Chondrocyte (in vitro differentiated cells): Measurements from ENCODE around the gene TET2. TPM values are rescaled to one million over a fixed set of nuclear protein-coding genes. Genes with fewer than 3 reads are reported as not detected.
"Not testable (repeated sequence)": the region's sequence is repeated elsewhere in the genome, so short reads cannot be mapped to it uniquely, and the experiment has no call there.

Source experiments
- DNase-seq: peaks from one replicate; pipeline ENCODE4 v3.0.0; 2021; ENCODE audit warnings: mixed read lengths, low spot score
- H3K27ac Mint-ChIP-seq: one replicate; pipeline ENCODE4 v1.8.0; 2021; ENCODE audit warnings: mild to moderate bottlenecking, moderate library complexity, mixed read lengths; ENCODE audit not compliant: unreplicated experiment
- H3K27me3 Mint-ChIP-seq: 2 replicates; pipeline ENCODE4 v1.8.0; 2021; ENCODE audit warnings: low read depth, mixed read lengths
- H3K36me3 Mint-ChIP-seq: 2 replicates; pipeline ENCODE4 v1.8.0; 2021; ENCODE audit warnings: low read depth, mixed read lengths
- H3K4me1 Mint-ChIP-seq: 2 replicates; pipeline ENCODE4 v1.8.0; 2021; ENCODE audit warnings: low read depth, mild to moderate bottlenecking, mixed read lengths
- H3K4me3 Mint-ChIP-seq: one replicate; pipeline ENCODE4 v1.8.0; 2021; ENCODE audit warnings: mild to moderate bottlenecking, moderate library complexity, mixed read lengths; ENCODE audit not compliant: unreplicated experiment
- H3K9me3 Mint-ChIP-seq: 2 replicates; pipeline ENCODE4 v1.8.0; 2021; ENCODE audit warnings: low read depth, mixed read lengths
- CTCF ChIP-seq: fragments of 200-600 bp; sonication (generic); IDR thresholded peaks from 2 replicates; pipeline ENCODE4 v1.5.0; 2021; ENCODE audit warnings: antibody characterized with exemption, mild to moderate bottlenecking, moderate library complexity
- total RNA-seq: library from RNA; stranded (reverse); gene quantifications from 3 replicates; pipeline ENCODE4 v1.2.1, GENCODE V29; 2021

The TET2 gene
- total RNA-seq, 1 donor from 2014 or later: 19.6 TPM

GRCh38 chr4:105291925-105292324, 145.2 kb downstream of the TET2 start:
- Mint-ChIP-seq H3K27me3 (no peaks in the 10 kb centered on the region), H3K4me1 (peaks cover 3% of the 10 kb centered on the region), H3K36me3 (peaks cover 3% of the 10 kb centered on the region), H3K4me3 (no peak overlapping the region), H3K27ac (no peak overlapping the region), H3K9me3 (peaks cover 14% of the 10 kb centered on the region)
- TF ChIP-seq CTCF: no peak
- DNase-seq: no peak

- DNase-seq: no peak
- no peak for TF ChIP-seq CTCF
- Mint-ChIP-seq H3K36me3 (peaks cover 3% of the 10 kb centered on the region), H3K4me1 (peaks cover 3% of the 10 kb centered on the region), H3K27ac (no peak overlapping the region), H3K27me3 (no peaks in the 10 kb centered on the region), H3K4me3 (no peak overlapping the region), H3K9me3 (peaks cover 8% of the 10 kb centered on the region)
These were observed 146.7 kb downstream of the TET2 start for GRCh38 chr4:105293360-105293759.

GRCh38 chr4:105296672-105297071, 150.0 kb downstream of the TET2 start:
- no peak for TF ChIP-seq CTCF
- no peak overlapping the region for H3K4me3 Mint-ChIP-seq
- H3K27ac Mint-ChIP-seq: no peak overlapping the region
- H3K36me3 Mint-ChIP-seq: peaks cover 7% of the 10 kb centered on the region
- peaks cover 2% of the 10 kb centered on the region for H3K27me3 Mint-ChIP-seq
- DNase-seq: no peak
- peaks cover 27% of the 10 kb centered on the region for H3K9me3 Mint-ChIP-seq
- no peaks in the 10 kb centered on the region for H3K4me1 Mint-ChIP-seq

GRCh38 chr4:105299027-105299426, 152.4 kb downstream of the TET2 start:
- H3K4me1 Mint-ChIP-seq, H3K27ac Mint-ChIP-seq, H3K4me3 Mint-ChIP-seq, DNase-seq, H3K27me3 Mint-ChIP-seq: not testable (repeated sequence)
- H3K36me3 Mint-ChIP-seq: peaks cover 11% of the 10 kb centered on the region
- peaks cover 39% of the 10 kb centered on the region for H3K9me3 Mint-ChIP-seq

GRCh38 chr4:105304085-105304484, 157.4 kb downstream of the TET2 start:
- peaks cover 14% of the 10 kb centered on the region for H3K36me3 Mint-ChIP-seq
- no peak overlapping the region for H3K4me3 Mint-ChIP-seq
- no peak for DNase-seq
- TF ChIP-seq CTCF: no peak
- H3K27ac Mint-ChIP-seq: no peak overlapping the region
- peaks cover 2% of the 10 kb centered on the region for H3K27me3 Mint-ChIP-seq
- H3K4me1 Mint-ChIP-seq: no peaks in the 10 kb centered on the region
- H3K9me3 Mint-ChIP-seq: peaks cover 46% of the 10 kb centered on the region

GRCh38 chr4:105305019-105305836, 158.6 kb downstream of the TET2 start:
- DNase-seq: no peak
- Mint-ChIP-seq H3K9me3 (peaks cover 42% of the 10 kb centered on the region), H3K4me1 (no peaks in the 10 kb centered on the region), H3K36me3 (peaks cover 10% of the 10 kb centered on the region), H3K4me3 (no peak overlapping the region), H3K27ac (no peak overlapping the region), H3K27me3 (no peaks in the 10 kb centered on the region)
- no peak for TF ChIP-seq CTCF
